K562 (cell line): ENCODE data around the gene PPP1R15A. TPM values are rescaled to one million over a fixed set of nuclear protein-coding genes. Genes with fewer than 3 reads are reported as not detected.

Experiments
- DEAF1 ChIP-seq: fragments of 450-650 bp; formaldehyde crosslinking; IDR thresholded peaks from 2 replicates; pipeline ENCODE4 v1.4.0; 2020; ENCODE audit warnings: mild to moderate bottlenecking, moderate library complexity
- HMBOX1 ChIP-seq: sonication (generic); IDR thresholded peaks from 2 replicates; pipeline ENCODE4 v1.6.1; 2016
- KDM4B ChIP-seq, 2 experiments: fragments of 450-650 bp in 1 of 2; sonication (generic) in 1 of 2; IDR thresholded peaks; 2 replicates each; pipeline ENCODE4 v1.6.1; 2016 to 2017; ENCODE audit warnings: borderline replicate concordance in 2 of 2, antibody characterized with exemption in 1 of 2, low read depth in 1 of 2, mild to moderate bottlenecking in 1 of 2
- SMARCE1 ChIP-seq: fragments of 450-650 bp; IDR thresholded peaks from 2 replicates; pipeline ENCODE4 v1.7.1; 2016; ENCODE audit warnings: mild to moderate bottlenecking
- ZBTB11 ChIP-seq, 3 experiments: fragments of 200-800 bp in 1 of 3; fragments of 250-450 bp in 1 of 3; fragments of 450-650 bp in 1 of 3; sonication (Bioruptor Pico) in 1 of 3; sonication (Bioruptor generic) in 1 of 3; formaldehyde crosslinking in 1 of 3; IDR thresholded peaks; 2 replicates each; pipeline versions ENCODE4 v1.6.1 to v1.8.0; 2016 to 2022; ENCODE audit warnings: mild to moderate bottlenecking in 2 of 3, missing genetic modification characterization in 2 of 3, missing compliant biosample characterization in 1 of 3, moderate library complexity in 1 of 3
- ZNF512 ChIP-seq: IDR thresholded peaks from 2 replicates; pipeline ENCODE4 v1.6.1; 2016; ENCODE audit warnings: missing genetic modification characterization, missing compliant biosample characterization
- ZNF589 ChIP-seq: fragments of 200-800 bp; sonication (Bioruptor generic); IDR thresholded peaks from 2 replicates; pipeline ENCODE4 v1.6.1; 2016; ENCODE audit warnings: low read depth, missing genetic modification characterization, missing compliant biosample characterization
- polyA plus RNA-seq, 8 experiments: library from polyadenylated mRNA; depleted of rRNA in 4 of 8; stranded (reverse) in 5 of 8; unstranded in 3 of 8; fragments of >200 nt; fragmentation: Nextera tagmentation in 2 of 8; fragmentation: Illumina TruSeq in 1 of 8; extraction: Ambion mirVana in 2 of 8; extraction: Trizol in 1 of 8; gene quantifications; 2 replicates each; pipeline versions ENCODE4 v1.2.1 to v1.2.3, GENCODE V29; 2011 to 2014; ENCODE audit warnings: inconsistent platforms in 1 of 8, missing spikeins in 1 of 8
- total RNA-seq, 7 experiments: library from RNA; depleted of rRNA in 6 of 7; stranded (reverse); fragments of >200 nt in 6 of 7; fragmentation: Illumina TruSeq in 2 of 7; extraction: Trizol in 2 of 7; gene quantifications; 2 replicates each; pipeline versions ENCODE4 v1.2.1 to v1.2.3, GENCODE V29; 2011 to 2021; ENCODE audit warnings: low replicate concordance in 1 of 7
- TF ChIP-seq, protein P1 (sequence below): fragments of 450-650 bp; IDR thresholded peaks from one replicate; pipeline ENCODE4 v1.6.1; 2018; ENCODE audit warnings: mild to moderate bottlenecking, moderate library complexity; ENCODE audit not compliant: partially characterized antibody

The PPP1R15A gene
- total and polyA plus RNA-seq, 9 of the 15 experiments (the other 6 are each of a cell fraction or from before 2014, with no cell fraction given), result 0.42 to 73.7 (median 44.0) TPM

GRCh38 chr19:48835734-48836088 is 36.5 kb upstream of the PPP1R15A start (continued):
- TF ChIP-seq, protein P1, sequence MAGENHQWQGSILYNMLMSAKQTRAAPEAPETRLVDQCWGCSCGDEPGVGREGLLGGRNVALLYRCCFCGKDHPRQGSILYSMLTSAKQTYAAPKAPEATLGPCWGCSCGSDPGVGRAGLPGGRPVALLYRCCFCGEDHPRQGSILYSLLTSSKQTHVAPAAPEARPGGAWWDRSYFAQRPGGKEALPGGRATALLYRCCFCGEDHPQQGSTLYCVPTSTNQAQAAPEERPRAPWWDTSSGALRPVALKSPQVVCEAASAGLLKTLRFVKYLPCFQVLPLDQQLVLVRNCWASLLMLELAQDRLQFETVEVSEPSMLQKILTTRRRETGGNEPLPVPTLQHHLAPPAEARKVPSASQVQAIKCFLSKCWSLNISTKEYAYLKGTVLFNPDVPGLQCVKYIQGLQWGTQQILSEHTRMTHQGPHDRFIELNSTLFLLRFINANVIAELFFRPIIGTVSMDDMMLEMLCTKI, result no peak
- 0 out of 4 replicates have a peak, but pooled peaks of 1 of the 2 experiments have one; percentile 50 for TF ChIP-seq KDM4B (IDR thresholded peaks at IDR 0.05; ENCODE audit: borderline replicate concordance in 2 of 2, low read depth in 1 of 2)
- TF ChIP-seq SMARCE1, result peak; percentile 26; the same call in 1 of the 2 replicates
- TF ChIP-seq ZNF512, result no peak
- peak; percentile 76 for TF ChIP-seq HMBOX1
- TF ChIP-seq ZBTB11 (CRISPR knock-in tag; IDR thresholded peaks at IDR 0.05), result peak in 1 of 3 experiments; percentile 27; a peak in 1 of 6 replicates
- peak; percentile 47; the same call in 1 of the 2 replicates for TF ChIP-seq ZNF589 (CRISPR knock-in tag)
- TF ChIP-seq DEAF1 (CRISPR knock-in tag), result peak; percentile 75
